ENCODE data around the gene ZNF236.

GRCh38 chr18:76922107-76922506 lies 99.8 kb downstream of the ZNF236 start:
- TF ChIP-seq ZNF274 (IDR thresholded peaks at IDR 0.05; ENCODE audit: low read depth, low read length) (no peak), SUZ12 (IDR thresholded peaks at IDR 0.05; ENCODE audit: extremely low read depth, insufficient read depth, insufficient read length) (no peak)

Measured in NT2/D1 (cell line).